Spleen (tissue), 11 donors: Measurements from ENCODE around the gene EPSTI1. TPM values are rescaled to one million over a fixed set of nuclear protein-coding genes. Genes with fewer than 3 reads are reported as not detected.

Experiments used
- DNase-seq: peaks from one replicate; pipeline ENCODE4 v3.0.0-alpha.2; 2020
- H3K27ac ChIP-seq, 8 donors: fragments of 200-600 bp; sonication (generic) in 7 of 8; 1 replicate in 4 of 8; 2 replicates in 4 of 8; pipeline versions ENCODE4 v1.5.0 to v1.8.0; 2016 to 2021; ENCODE audit warnings: inconsistent platforms in 4 of 8, mild to moderate bottlenecking in 4 of 8, moderate library complexity in 1 of 8
- H3K27me3 ChIP-seq, 7 donors: fragments of 200-600 bp; sonication (generic) in 6 of 7; replicated peaks in 1 of 7; 1 replicate in 4 of 7; 2 replicates in 3 of 7; pipeline versions ENCODE4 v1.5.0 to v1.8.0; 2016 to 2021; ENCODE audit warnings: inconsistent platforms in 3 of 7, mild to moderate bottlenecking in 1 of 7
- H3K36me3 ChIP-seq, 6 donors: fragments of 200-600 bp; sonication (generic) in 5 of 6; 1 replicate in 4 of 6; 2 replicates in 2 of 6; pipeline versions ENCODE4 v1.5.0 to v1.8.0; 2016 to 2021; ENCODE audit warnings: inconsistent platforms in 2 of 6
- H3K4me1 ChIP-seq, 6 donors: fragments of 200-600 bp; sonication (generic) in 5 of 6; 1 replicate in 3 of 6; 2 replicates in 3 of 6; pipeline versions ENCODE4 v1.5.0 to v1.8.0; 2016 to 2021; ENCODE audit warnings: inconsistent platforms in 3 of 6
- H3K4me3 ChIP-seq, 8 donors: fragments of 200-600 bp; sonication (generic) in 7 of 8; 1 replicate in 4 of 8; 2 replicates in 4 of 8; pipeline versions ENCODE4 v1.5.0 to v1.8.0; 2016 to 2021; ENCODE audit warnings: inconsistent platforms in 4 of 8, mild to moderate bottlenecking in 4 of 8, moderate library complexity in 2 of 8
- H3K9me3 ChIP-seq, 8 donors: fragments of 200-600 bp; sonication (generic) in 7 of 8; 1 replicate in 4 of 8; 2 replicates in 4 of 8; pipeline versions ENCODE4 v1.5.0 to v1.8.0; 2016 to 2021; ENCODE audit warnings: inconsistent platforms in 4 of 8
- CTCF ChIP-seq, 11 experiments: fragments of 200-600 bp in 7 of 11; fragments of 450-650 bp in 4 of 11; sonication (generic) in 4 of 11; IDR thresholded peaks in 8 of 11; conservative IDR thresholded peaks in 3 of 11; 1 replicate in 7 of 11; 2 replicates in 4 of 11; pipeline versions ENCODE4 v1.4.0 to v1.8.0; 2016 to 2021; ENCODE audit warnings: antibody characterized with exemption in 11 of 11, inconsistent platforms in 4 of 11, mild to moderate bottlenecking in 1 of 11
- POLR2A ChIP-seq, 3 donors: fragments of 450-650 bp; IDR thresholded peaks; one replicate each; pipeline ENCODE4 v1.5.1; 2017; ENCODE audit warnings: antibody characterized with exemption in 3 of 3, mild to moderate bottlenecking in 1 of 3
- POLR2AphosphoS5 ChIP-seq, 3 donors: sonication (generic); formaldehyde crosslinking; IDR thresholded peaks; one replicate each; pipeline ENCODE4 v1.5.1; 2017; ENCODE audit warnings: antibody characterized with exemption in 3 of 3
- WGBS, 5 donors: extraction: QIAGEN DNeasy Blood & Tissue Kit in 3 of 5; methylation state at CpG; one replicate each; pipeline versions ENCODE4 v1.1.5 to v1.1.7; 2013 to 2018; 5-methylcytosine and 5-hydroxymethylcytosine counted together
- intact Hi-C: fragments of 100-400 bp; cut with DNase I; formaldehyde crosslinking; loops from one replicate; pipeline ENCODE4 v1.15.0; 2023; ENCODE audit warnings: low total_unique reads
- polyA plus RNA-seq, 3 donors: library from polyadenylated mRNA; stranded (reverse); fragments of 200-250 nt; gene quantifications; one replicate each; pipeline ENCODE4 v1.2.1, GENCODE V29; 2013
- total RNA-seq, 7 donors: library from RNA; depleted of rRNA in 3 of 7; stranded (reverse); fragments of >200 nt in 3 of 7; fragmentation: NEBNext Ultra II Directional in 4 of 7; extraction: Animal tissue kit (Norgen Biotek cat#: 25700) in 4 of 7; gene quantifications; one replicate each; pipeline versions ENCODE4 v1.1.0 to v1.2.1, GENCODE V29; 2016 to 2021
- donor health status: healthy with polysubstance abuse.
- donor health status: DM: no; HTN: no; CAD: no; lungs with moderate emphysema.
- donor health status: DM: no; HTN: no; CAD: no.
- donor health status: Bipolar disorder and iron deficiency.
- donor health status: healthy.
- donor health status: DM: no; HTN: no; CAD: no.
- donor health status: DM: yes; HTN: yes; CAD: no.

The EPSTI1 gene
- total and polyA plus RNA-seq, 10 donors: 9.9 to 50.2 (median 20.1) TPM

GRCh38 chr13:42883142-42883541 is 108.9 kb downstream of the EPSTI1 start:
- Histone ChIP-seq H3K4me3 (no peak overlapping the region), H3K9me3 (no peaks in the 10 kb centered on the region), H3K27me3 (no peaks in the 10 kb centered on the region), H3K27ac (no peak overlapping the region), H3K36me3 (peaks cover 0 to 32% (median 11%) of the 10 kb centered on the region in 6 donors), H3K4me1 (peaks cover 0 to 13% (median 0%) of the 10 kb centered on the region in 6 donors)
- DNase-seq: no peak
- WGBS, 5 donors: 42 to 58% (median 45%) methylated on average over 1 of the region's 1 CpG
- TF ChIP-seq POLR2AphosphoS5 (IDR thresholded peaks at IDR 0.05) (no peak), CTCF (IDR thresholded peaks at IDR 0.05 in 8 of 11, conservative IDR thresholded peaks at IDR 0.05 in 3 of 11) (no peak), POLR2A (IDR thresholded peaks at IDR 0.05) (no peak)
- intact Hi-C loops: no loop called here

GRCh38 chr13:42880056-42880605 is 111.9 kb downstream of the EPSTI1 start:
- DNase-seq: no peak
- intact Hi-C loops: no loop called here

GRCh38 chr13:42878721-42879120 is 113.3 kb downstream of the EPSTI1 start:
- intact Hi-C loops: no loop called here
- Histone ChIP-seq H3K4me1 (peaks cover 0 to 23% (median 3%) of the 10 kb centered on the region in 6 donors), H3K27ac (no peak overlapping the region), H3K27me3 (no peaks in the 10 kb centered on the region), H3K9me3 (no peaks in the 10 kb centered on the region), H3K4me3 (no peak overlapping the region), H3K36me3 (no peaks in the 10 kb centered on the region)
- WGBS, 5 donors: 85 to 93% (median 88%) methylated on average over 3 of the region's 3 CpGs
- DNase-seq: no peak
- no peak for TF ChIP-seq CTCF (IDR thresholded peaks at IDR 0.05 in 8 of 11, conservative IDR thresholded peaks at IDR 0.05 in 3 of 11)
- TF ChIP-seq POLR2A (IDR thresholded peaks at IDR 0.05): no peak
- TF ChIP-seq POLR2AphosphoS5 (IDR thresholded peaks at IDR 0.05): no peak

More at GRCh38 chr13:42880056-42880605, 111.9 kb downstream of the EPSTI1 start:
- Histone ChIP-seq H3K27me3 (no peaks in the 10 kb centered on the region), H3K4me3 (no peak overlapping the region), H3K9me3 (no peaks in the 10 kb centered on the region), H3K4me1 (peaks cover 0 to 28% (median 3%) of the 10 kb centered on the region in 6 donors), H3K27ac (no peak overlapping the region), H3K36me3 (peaks cover 0 to 1% (median 0%) of the 10 kb centered on the region in 6 donors)
- TF ChIP-seq POLR2A (IDR thresholded peaks at IDR 0.05) (no peak), POLR2AphosphoS5 (IDR thresholded peaks at IDR 0.05) (no peak), CTCF (IDR thresholded peaks at IDR 0.05 in 8 of 11, conservative IDR thresholded peaks at IDR 0.05 in 3 of 11) (no peak)
- 22 to 34% (median 25%) methylated on average over 8 of the region's 8 CpGs for WGBS, 5 donors

- no peak for TF ChIP-seq POLR2AphosphoS5 (IDR thresholded peaks at IDR 0.05)
- no peak for TF ChIP-seq POLR2A (IDR thresholded peaks at IDR 0.05)
- no peak for TF ChIP-seq CTCF (IDR thresholded peaks at IDR 0.05 in 8 of 11, conservative IDR thresholded peaks at IDR 0.05 in 3 of 11)
- no peak for DNase-seq
- no peaks in the 10 kb centered on the region for H3K27me3 ChIP-seq
- H3K27ac ChIP-seq: no peak overlapping the region
- H3K9me3 ChIP-seq: no peaks in the 10 kb centered on the region
- H3K36me3 ChIP-seq: no peaks in the 10 kb centered on the region
- H3K4me3 ChIP-seq: no peak overlapping the region
- whole genome bisulfite sequencing, 5 donors: 74 to 81% (median 78%) methylated on average over 6 of the region's 6 CpGs
- H3K4me1 ChIP-seq: peaks cover 0 to 19% (median 3%) of the 10 kb centered on the region in 6 donors
- intact Hi-C loops: no loop called here
These were observed 115.0 kb downstream of the EPSTI1 start for GRCh38 chr13:42876887-42877545.
